OCI-LY3 (cell line): ENCODE results near the gene CADPS2.

ENCODE experiments used
- EZH2phosphoT487 ChIP-seq: fragments of 200-600 bp; shearing (Covaris generic); IDR thresholded peaks from 2 replicates; pipeline ENCODE4 v1.6.1; 2018; ENCODE audit warnings: antibody characterized with exemption, mixed run types, low read depth
- TF ChIP-seq, protein P1 (sequence below): fragments of 200-600, 300-600 bp; sonication (generic); IDR thresholded peaks from 2 replicates; pipeline ENCODE4 v1.5.1; 2014; ENCODE audit warnings: antibody characterized with exemption, low read length, low read depth

DNA sequence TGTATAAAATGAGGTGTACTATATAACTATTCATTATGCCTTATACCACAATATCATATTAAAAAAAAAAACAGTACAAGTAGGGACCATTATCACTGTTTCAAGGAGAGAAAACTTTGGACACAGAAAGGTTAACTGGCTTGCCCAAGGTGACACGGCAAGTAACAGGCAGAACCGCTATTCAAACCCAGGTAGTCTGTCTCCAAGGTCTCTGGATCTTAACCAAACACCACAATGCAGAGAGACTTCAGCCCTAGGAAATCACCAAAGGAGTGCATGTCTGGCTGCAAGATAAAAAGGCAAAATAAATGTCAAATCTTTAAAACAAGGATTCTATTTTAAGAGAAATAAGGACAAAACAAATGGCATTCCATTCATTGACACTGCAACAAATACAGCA lies 56.3 kb downstream of the CADPS2 start:
- TF ChIP-seq, protein P1, sequence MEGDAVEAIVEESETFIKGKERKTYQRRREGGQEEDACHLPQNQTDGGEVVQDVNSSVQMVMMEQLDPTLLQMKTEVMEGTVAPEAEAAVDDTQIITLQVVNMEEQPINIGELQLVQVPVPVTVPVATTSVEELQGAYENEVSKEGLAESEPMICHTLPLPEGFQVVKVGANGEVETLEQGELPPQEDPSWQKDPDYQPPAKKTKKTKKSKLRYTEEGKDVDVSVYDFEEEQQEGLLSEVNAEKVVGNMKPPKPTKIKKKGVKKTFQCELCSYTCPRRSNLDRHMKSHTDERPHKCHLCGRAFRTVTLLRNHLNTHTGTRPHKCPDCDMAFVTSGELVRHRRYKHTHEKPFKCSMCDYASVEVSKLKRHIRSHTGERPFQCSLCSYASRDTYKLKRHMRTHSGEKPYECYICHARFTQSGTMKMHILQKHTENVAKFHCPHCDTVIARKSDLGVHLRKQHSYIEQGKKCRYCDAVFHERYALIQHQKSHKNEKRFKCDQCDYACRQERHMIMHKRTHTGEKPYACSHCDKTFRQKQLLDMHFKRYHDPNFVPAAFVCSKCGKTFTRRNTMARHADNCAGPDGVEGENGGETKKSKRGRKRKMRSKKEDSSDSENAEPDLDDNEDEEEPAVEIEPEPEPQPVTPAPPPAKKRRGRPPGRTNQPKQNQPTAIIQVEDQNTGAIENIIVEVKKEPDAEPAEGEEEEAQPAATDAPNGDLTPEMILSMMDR, result no peak
- TF ChIP-seq EZH2phosphoT487, result no peak
